ENCODE results near the gene BCL11A. TPM values are rescaled to one million over a fixed set of nuclear protein-coding genes. Genes with fewer than 3 reads are reported as not detected.

The BCL11A gene
- total and polyA plus RNA-seq, 2 experiments from 2014 or later, result 57.5 to 77.6 TPM

DNA sequence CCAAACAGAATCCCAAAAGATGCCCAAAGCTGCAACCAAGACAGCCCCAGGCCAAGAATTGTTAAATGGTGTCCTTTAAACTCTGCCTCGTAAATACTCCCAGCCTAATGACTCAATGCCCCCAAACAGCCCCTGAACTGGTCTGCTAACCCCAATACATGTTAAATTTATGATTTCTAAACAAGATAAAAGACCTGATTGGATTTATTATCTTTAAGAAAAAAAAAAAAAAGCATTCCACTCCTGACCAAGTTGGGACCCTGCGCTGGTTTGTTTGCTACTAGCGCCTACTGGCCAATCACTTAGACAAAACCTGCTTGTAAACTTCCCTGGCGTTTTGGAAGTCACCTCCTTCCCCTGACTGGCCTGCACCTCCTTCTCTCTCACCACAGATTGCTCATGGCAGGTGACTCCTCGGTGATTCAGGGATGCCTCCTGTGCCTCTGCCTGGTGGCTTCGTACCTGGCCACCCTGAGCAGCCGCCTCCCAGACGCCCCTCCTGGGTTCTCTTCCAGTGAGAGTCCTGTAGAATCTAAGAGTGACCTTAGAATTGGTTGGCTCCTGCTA lies 121.3 kb downstream of the BCL11A start:
- no peak overlapping the region for H3K4me2 ChIP-seq
- no peaks in the 10 kb centered on the region for H3K79me2 ChIP-seq (replicated peaks; ENCODE audit: insufficient read depth)
- H4K20me1 ChIP-seq (replicated peaks; ENCODE audit: insufficient read depth), result no peaks in the 10 kb centered on the region
- TF ChIP-seq CREB1 (CRISPR knock-in tag; IDR thresholded peaks at IDR 0.05; ENCODE audit: low read depth) (no peak), ZNF114 (CRISPR knock-in tag; IDR thresholded peaks at IDR 0.05) (no peak), POLR2AphosphoS5 (IDR thresholded peaks at IDR 0.05; ENCODE audit: low read depth) (no peak), NANOG (IDR thresholded peaks at IDR 0.05; ENCODE audit: borderline replicate concordance) (no peak), STAT1 (IDR thresholded peaks at IDR 0.05; ENCODE audit: unreplicated experiment) (no peak), JUNB (IDR thresholded peaks at IDR 0.05; ENCODE audit: unreplicated experiment) (no peak), ZNF331 (CRISPR knock-in tag; IDR thresholded peaks at IDR 0.05; ENCODE audit: low read depth) (no peak), EZH2phosphoT487 (IDR thresholded peaks at IDR 0.05; ENCODE audit: unreplicated experiment) (no peak), EZH2 (IDR thresholded peaks at IDR 0.05; ENCODE audit: low read depth, unreplicated experiment) (no peak)
- TF ChIP-seq, protein P1, sequence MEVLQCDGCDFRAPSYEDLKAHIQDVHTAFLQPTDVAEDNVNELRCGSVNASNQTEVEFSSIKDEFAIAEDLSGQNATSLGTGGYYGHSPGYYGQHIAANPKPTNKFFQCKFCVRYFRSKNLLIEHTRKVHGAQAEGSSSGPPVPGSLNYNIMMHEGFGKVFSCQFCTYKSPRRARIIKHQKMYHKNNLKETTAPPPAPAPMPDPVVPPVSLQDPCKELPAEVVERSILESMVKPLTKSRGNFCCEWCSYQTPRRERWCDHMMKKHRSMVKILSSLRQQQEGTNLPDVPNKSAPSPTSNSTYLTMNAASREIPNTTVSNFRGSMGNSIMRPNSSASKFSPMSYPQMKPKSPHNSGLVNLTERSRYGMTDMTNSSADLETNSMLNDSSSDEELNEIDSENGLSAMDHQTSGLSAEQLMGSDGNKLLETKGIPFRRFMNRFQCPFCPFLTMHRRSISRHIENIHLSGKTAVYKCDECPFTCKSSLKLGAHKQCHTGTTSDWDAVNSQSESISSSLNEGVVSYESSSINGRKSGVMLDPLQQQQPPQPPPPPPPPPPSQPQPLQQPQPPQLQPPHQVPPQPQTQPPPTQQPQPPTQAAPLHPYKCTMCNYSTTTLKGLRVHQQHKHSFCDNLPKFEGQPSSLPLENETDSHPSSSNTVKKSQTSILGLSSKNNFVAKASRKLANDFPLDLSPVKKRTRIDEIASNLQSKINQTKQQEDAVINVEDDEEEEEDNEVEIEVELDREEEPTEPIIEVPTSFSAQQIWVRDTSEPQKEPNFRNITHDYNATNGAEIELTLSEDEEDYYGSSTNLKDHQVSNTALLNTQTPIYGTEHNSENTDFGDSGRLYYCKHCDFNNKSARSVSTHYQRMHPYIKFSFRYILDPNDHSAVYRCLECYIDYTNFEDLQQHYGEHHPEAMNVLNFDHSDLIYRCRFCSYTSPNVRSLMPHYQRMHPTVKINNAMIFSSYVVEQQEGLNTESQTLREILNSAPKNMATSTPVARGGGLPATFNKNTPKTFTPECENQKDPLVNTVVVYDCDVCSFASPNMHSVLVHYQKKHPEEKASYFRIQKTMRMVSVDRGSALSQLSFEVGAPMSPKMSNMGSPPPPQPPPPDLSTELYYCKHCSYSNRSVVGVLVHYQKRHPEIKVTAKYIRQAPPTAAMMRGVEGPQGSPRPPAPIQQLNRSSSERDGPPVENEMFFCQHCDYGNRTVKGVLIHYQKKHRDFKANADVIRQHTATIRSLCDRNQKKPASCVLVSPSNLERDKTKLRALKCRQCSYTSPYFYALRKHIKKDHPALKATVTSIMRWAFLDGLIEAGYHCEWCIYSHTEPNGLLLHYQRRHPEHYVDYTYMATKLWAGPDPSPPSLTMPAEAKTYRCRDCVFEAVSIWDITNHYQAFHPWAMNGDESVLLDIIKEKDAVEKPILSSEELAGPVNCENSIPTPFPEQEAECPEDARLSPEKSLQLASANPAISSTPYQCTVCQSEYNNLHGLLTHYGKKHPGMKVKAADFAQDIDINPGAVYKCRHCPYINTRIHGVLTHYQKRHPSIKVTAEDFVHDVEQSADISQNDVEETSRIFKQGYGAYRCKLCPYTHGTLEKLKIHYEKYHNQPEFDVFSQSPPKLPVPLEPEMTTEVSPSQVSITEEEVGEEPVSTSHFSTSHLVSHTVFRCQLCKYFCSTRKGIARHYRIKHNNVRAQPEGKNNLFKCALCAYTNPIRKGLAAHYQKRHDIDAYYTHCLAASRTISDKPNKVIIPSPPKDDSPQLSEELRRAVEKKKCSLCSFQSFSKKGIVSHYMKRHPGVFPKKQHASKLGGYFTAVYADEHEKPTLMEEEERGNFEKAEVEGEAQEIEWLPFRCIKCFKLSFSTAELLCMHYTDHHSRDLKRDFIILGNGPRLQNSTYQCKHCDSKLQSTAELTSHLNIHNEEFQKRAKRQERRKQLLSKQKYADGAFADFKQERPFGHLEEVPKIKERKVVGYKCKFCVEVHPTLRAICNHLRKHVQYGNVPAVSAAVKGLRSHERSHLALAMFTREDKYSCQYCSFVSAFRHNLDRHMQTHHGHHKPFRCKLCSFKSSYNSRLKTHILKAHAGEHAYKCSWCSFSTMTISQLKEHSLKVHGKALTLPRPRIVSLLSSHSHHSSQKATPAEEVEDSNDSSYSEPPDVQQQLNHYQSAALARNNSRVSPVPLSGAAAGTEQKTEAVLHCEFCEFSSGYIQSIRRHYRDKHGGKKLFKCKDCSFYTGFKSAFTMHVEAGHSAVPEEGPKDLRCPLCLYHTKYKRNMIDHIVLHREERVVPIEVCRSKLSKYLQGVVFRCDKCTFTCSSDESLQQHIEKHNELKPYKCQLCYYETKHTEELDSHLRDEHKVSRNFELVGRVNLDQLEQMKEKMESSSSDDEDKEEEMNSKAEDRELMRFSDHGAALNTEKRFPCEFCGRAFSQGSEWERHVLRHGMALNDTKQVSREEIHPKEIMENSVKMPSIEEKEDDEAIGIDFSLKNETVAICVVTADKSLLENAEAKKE (CRISPR knock-in tag; IDR thresholded peaks at IDR 0.05), result no peak
- TF ChIP-seq, protein P2, sequence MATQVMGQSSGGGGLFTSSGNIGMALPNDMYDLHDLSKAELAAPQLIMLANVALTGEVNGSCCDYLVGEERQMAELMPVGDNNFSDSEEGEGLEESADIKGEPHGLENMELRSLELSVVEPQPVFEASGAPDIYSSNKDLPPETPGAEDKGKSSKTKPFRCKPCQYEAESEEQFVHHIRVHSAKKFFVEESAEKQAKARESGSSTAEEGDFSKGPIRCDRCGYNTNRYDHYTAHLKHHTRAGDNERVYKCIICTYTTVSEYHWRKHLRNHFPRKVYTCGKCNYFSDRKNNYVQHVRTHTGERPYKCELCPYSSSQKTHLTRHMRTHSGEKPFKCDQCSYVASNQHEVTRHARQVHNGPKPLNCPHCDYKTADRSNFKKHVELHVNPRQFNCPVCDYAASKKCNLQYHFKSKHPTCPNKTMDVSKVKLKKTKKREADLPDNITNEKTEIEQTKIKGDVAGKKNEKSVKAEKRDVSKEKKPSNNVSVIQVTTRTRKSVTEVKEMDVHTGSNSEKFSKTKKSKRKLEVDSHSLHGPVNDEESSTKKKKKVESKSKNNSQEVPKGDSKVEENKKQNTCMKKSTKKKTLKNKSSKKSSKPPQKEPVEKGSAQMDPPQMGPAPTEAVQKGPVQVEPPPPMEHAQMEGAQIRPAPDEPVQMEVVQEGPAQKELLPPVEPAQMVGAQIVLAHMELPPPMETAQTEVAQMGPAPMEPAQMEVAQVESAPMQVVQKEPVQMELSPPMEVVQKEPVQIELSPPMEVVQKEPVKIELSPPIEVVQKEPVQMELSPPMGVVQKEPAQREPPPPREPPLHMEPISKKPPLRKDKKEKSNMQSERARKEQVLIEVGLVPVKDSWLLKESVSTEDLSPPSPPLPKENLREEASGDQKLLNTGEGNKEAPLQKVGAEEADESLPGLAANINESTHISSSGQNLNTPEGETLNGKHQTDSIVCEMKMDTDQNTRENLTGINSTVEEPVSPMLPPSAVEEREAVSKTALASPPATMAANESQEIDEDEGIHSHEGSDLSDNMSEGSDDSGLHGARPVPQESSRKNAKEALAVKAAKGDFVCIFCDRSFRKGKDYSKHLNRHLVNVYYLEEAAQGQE (IDR thresholded peaks at IDR 0.05; ENCODE audit: unreplicated experiment), result no peak
- TF ChIP-seq, protein P3, sequence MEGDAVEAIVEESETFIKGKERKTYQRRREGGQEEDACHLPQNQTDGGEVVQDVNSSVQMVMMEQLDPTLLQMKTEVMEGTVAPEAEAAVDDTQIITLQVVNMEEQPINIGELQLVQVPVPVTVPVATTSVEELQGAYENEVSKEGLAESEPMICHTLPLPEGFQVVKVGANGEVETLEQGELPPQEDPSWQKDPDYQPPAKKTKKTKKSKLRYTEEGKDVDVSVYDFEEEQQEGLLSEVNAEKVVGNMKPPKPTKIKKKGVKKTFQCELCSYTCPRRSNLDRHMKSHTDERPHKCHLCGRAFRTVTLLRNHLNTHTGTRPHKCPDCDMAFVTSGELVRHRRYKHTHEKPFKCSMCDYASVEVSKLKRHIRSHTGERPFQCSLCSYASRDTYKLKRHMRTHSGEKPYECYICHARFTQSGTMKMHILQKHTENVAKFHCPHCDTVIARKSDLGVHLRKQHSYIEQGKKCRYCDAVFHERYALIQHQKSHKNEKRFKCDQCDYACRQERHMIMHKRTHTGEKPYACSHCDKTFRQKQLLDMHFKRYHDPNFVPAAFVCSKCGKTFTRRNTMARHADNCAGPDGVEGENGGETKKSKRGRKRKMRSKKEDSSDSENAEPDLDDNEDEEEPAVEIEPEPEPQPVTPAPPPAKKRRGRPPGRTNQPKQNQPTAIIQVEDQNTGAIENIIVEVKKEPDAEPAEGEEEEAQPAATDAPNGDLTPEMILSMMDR (conservative IDR thresholded peaks at IDR 0.05; ENCODE audit: low read depth in 2 of 2), result no peak
- TF ChIP-seq, protein P4, sequence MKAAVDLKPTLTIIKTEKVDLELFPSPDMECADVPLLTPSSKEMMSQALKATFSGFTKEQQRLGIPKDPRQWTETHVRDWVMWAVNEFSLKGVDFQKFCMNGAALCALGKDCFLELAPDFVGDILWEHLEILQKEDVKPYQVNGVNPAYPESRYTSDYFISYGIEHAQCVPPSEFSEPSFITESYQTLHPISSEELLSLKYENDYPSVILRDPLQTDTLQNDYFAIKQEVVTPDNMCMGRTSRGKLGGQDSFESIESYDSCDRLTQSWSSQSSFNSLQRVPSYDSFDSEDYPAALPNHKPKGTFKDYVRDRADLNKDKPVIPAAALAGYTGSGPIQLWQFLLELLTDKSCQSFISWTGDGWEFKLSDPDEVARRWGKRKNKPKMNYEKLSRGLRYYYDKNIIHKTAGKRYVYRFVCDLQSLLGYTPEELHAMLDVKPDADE (IDR thresholded peaks at IDR 0.05), result no peak
- no peak overlapping the region for H3K4me3 Mint-ChIP-seq
- H3K9me2 ChIP-seq (ENCODE audit: insufficient read depth), result no peaks in the 10 kb centered on the region
- peaks cover 20% of the 10 kb centered on the region for H3K4me1 Mint-ChIP-seq
- peaks cover 13% of the 10 kb centered on the region; the same call in 1 of the 2 replicates for H3K4me1 ChIP-seq (ENCODE audit: insufficient read depth)
- H3K27ac ChIP-seq (ENCODE audit: low read depth), result no peak overlapping the region
- no peaks in the 10 kb centered on the region for H3K27me3 Mint-ChIP-seq (ENCODE audit: insufficient read depth, low read depth, poor library complexity)
- H3K36me3 Mint-ChIP-seq (ENCODE audit: low read depth), result no peaks in the 10 kb centered on the region
- DNase-seq (ENCODE audit: low spot score) (no peak), ATAC-seq (no peak)
- no peaks in the 10 kb centered on the region for H3K9me3 Mint-ChIP-seq
- peak overlapping the region; percentile 52; the same call in 1 of the 2 replicates for H2AFZ ChIP-seq
- H3F3A ChIP-seq (replicated peaks; ENCODE audit: low read depth), result no peaks in the 10 kb centered on the region
- no peaks in the 10 kb centered on the region for H3K36me3 ChIP-seq (ENCODE audit: insufficient read depth)
- H3K27ac Mint-ChIP-seq, result no peak overlapping the region
- no peak overlapping the region for H3K4me3 ChIP-seq
- no peaks in the 10 kb centered on the region for H3K27me3 ChIP-seq (ENCODE audit: insufficient read depth)

All from GM23338 (cell line).